Measurements from ENCODE around the gene LMO4. TPM values are rescaled to one million over a fixed set of nuclear protein-coding genes. Genes with fewer than 3 reads are reported as not detected.

LMO4 gene
- polyA plus RNA-seq, 1 donor (not counting 4 experiments of a cell fraction or from before 2014, with no cell fraction given), result 33.4 TPM

DNA sequence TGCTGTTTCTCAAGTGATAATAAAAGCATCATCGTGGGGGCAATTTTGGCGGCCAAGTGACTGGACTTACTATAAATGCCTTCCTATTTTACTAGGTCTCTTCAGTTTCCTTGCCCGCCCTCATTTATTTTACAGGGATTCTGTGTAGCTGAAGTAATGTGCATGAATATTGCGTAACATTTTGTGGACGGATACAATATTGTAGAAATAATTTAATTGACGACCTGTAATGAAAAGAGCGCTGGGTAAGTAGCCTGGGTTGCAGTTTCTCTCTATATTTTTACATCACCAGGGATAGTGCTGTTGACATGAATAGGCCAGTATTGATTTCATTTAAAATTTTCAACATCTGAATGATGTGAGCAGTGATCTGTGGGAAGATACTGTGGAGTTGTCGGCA lies 28.1 kb upstream of the LMO4 start:
- Histone ChIP-seq H3K4me2 (ENCODE audit: control insufficient read depth, extremely low read depth, insufficient read depth, low read depth, low read length) (no peak overlapping the region), H4K20me1 (ENCODE audit: control insufficient read depth, extremely low read depth, insufficient read depth, low read length) (no peaks in the 10 kb centered on the region), H3K9me3 (ENCODE audit: control insufficient read depth, low read depth, low read length) (no peaks in the 10 kb centered on the region), H3K79me2 (ENCODE audit: control insufficient read depth, insufficient read depth, low read length) (no peaks in the 10 kb centered on the region), H2AFZ (ENCODE audit: control insufficient read depth, low read length) (no peak overlapping the region), H3K4me3 (ENCODE audit: control insufficient read depth in 2 of 3, extremely low read depth in 1 of 3, insufficient read depth in 2 of 3, low read depth in 1 of 3, low read length in 3 of 3) (no peak overlapping the region), H3K9me1 (ENCODE audit: control insufficient read depth, extremely low read depth, insufficient read depth, low read length) (no peaks in the 10 kb centered on the region), H3K27ac (ENCODE audit: control insufficient read depth, insufficient read depth, low read length) (no peak overlapping the region), H3K27me3 (ENCODE audit: control insufficient read depth, extremely low read depth, insufficient read depth, low read length) (no peaks in the 10 kb centered on the region), H3K9ac (ENCODE audit: control insufficient read depth, extremely low read depth, insufficient read depth, low read length) (no peak overlapping the region), H3K4me1 (ENCODE audit: control insufficient read depth, extremely low read depth, insufficient read depth, low read length) (no peaks in the 10 kb centered on the region), H3K36me3 (ENCODE audit: control insufficient read depth in 2 of 2, extremely low read depth in 1 of 2, insufficient read depth in 2 of 2, low read length in 2 of 2) (no peaks in the 10 kb centered on the region)
- FAIRE-seq (no peak), DNase-seq (ENCODE audit: low read depth, low spot score) (no peak)
- dilution Hi-C loops (cut with MboI; ENCODE audit: extremely low pct_ligation_motif_present, low sequenced_read_pairs), result no loop called here
- TF ChIP-seq EZH2 (IDR thresholded peaks at IDR 0.05; ENCODE audit: low read length), result no peak
- TF ChIP-seq, protein P1, sequence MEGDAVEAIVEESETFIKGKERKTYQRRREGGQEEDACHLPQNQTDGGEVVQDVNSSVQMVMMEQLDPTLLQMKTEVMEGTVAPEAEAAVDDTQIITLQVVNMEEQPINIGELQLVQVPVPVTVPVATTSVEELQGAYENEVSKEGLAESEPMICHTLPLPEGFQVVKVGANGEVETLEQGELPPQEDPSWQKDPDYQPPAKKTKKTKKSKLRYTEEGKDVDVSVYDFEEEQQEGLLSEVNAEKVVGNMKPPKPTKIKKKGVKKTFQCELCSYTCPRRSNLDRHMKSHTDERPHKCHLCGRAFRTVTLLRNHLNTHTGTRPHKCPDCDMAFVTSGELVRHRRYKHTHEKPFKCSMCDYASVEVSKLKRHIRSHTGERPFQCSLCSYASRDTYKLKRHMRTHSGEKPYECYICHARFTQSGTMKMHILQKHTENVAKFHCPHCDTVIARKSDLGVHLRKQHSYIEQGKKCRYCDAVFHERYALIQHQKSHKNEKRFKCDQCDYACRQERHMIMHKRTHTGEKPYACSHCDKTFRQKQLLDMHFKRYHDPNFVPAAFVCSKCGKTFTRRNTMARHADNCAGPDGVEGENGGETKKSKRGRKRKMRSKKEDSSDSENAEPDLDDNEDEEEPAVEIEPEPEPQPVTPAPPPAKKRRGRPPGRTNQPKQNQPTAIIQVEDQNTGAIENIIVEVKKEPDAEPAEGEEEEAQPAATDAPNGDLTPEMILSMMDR (optimal IDR thresholded peaks at IDR 0.05 in 1 of 3, IDR thresholded peaks at IDR 0.05 in 1 of 3, conservative IDR thresholded peaks at IDR 0.05 in 1 of 3; ENCODE audit: extremely low read depth in 1 of 3, insufficient read depth in 2 of 3, low read length in 3 of 3), result no peak

DNA sequence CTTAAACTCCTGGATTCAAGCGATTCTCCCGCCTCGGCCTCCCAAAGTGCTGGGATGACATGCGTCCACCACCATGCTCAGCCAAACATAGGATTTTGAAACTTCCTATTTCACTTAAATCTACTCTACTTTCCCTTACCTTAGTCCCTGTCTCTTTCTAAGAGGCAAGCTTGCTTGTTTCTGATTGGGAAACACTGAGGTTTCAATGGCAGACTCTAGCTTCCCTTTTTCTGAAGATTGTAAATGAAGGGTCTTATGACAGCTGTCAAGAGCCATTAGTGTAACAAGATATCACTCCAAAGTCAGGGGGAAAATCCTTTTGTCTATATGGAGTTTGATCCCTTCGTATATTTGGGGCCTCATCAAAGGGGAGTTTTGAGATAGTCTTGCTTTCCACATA lies 23.5 kb upstream of the LMO4 start:
- Histone ChIP-seq H3K79me2 (ENCODE audit: control insufficient read depth, insufficient read depth, low read length) (no peaks in the 10 kb centered on the region), H3K4me2 (ENCODE audit: control insufficient read depth, extremely low read depth, insufficient read depth, low read depth, low read length) (no peak overlapping the region), H3K36me3 (ENCODE audit: control insufficient read depth in 2 of 2, extremely low read depth in 1 of 2, insufficient read depth in 2 of 2, low read length in 2 of 2) (no peaks in the 10 kb centered on the region), H3K27me3 (ENCODE audit: control insufficient read depth, extremely low read depth, insufficient read depth, low read length) (no peaks in the 10 kb centered on the region), H4K20me1 (ENCODE audit: control insufficient read depth, extremely low read depth, insufficient read depth, low read length) (no peaks in the 10 kb centered on the region), H3K27ac (ENCODE audit: control insufficient read depth, insufficient read depth, low read length) (no peak overlapping the region), H3K4me3 (ENCODE audit: control insufficient read depth in 2 of 3, extremely low read depth in 1 of 3, insufficient read depth in 2 of 3, low read depth in 1 of 3, low read length in 3 of 3) (no peak overlapping the region), H2AFZ (ENCODE audit: control insufficient read depth, low read length) (no peak overlapping the region), H3K9me3 (ENCODE audit: control insufficient read depth, low read depth, low read length) (no peaks in the 10 kb centered on the region), H3K4me1 (ENCODE audit: control insufficient read depth, extremely low read depth, insufficient read depth, low read length) (no peaks in the 10 kb centered on the region), H3K9ac (ENCODE audit: control insufficient read depth, extremely low read depth, insufficient read depth, low read length) (no peak overlapping the region), H3K9me1 (ENCODE audit: control insufficient read depth, extremely low read depth, insufficient read depth, low read length) (no peaks in the 10 kb centered on the region)
- dilution Hi-C loops (cut with MboI; ENCODE audit: extremely low pct_ligation_motif_present, low sequenced_read_pairs), result no loop called here
- no peak for DNase-seq (ENCODE audit: low read depth, low spot score)
- no peak for TF ChIP-seq EZH2 (IDR thresholded peaks at IDR 0.05; ENCODE audit: low read length)
- TF ChIP-seq, protein P1 (optimal IDR thresholded peaks at IDR 0.05 in 1 of 3, IDR thresholded peaks at IDR 0.05 in 1 of 3, conservative IDR thresholded peaks at IDR 0.05 in 1 of 3; ENCODE audit: extremely low read depth in 1 of 3, insufficient read depth in 2 of 3, low read length in 3 of 3), result no peak
- FAIRE-seq, result no peak
